COR-L47 (cell line): ENCODE measurements around the gene KRT6C.
A peak's percentile ranks its signal among the peaks of the same experiment; 100 is the strongest.

ENCODE experiments used
- DNase-seq: peaks from one replicate; lab custom pipeline; 2025; lab: John Stamatoyannopoulos, UW

The KRT6C gene

GRCh38 chr12:52434760-52435530 is 38.7 kb downstream of the KRT6C start:
- DNase-seq, result no peak

DNA sequence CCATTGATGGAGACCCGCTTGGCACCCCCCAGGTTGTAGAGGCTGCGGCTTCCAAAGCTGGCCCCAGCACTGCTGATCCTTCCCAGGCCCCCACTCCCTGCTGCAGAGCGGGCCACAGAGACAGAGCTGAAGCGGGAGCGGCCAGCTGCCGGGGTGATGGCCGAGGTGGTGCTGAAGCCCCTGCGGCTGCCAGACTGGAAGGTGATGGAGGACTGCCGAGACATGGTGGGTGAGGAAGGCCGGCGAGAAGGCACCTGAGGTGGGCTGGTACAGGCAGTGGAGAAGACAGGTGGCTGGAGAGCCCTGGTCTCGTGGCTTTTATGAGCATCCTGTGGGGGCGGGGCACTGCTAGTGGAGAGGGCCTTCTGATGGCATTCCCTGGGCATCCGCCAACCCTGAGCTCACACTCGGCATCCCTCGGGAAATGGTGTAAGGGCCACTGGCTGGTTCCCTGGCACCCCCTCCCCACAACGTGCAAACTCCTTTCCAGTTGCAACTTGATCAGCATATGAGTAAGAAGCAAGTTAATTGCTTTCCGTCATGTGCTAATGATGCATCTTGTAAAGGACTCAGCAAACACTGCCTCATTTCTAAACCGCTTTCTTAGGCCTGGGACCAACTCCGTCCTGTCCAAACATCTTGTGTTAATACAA is 39.4 kb downstream of the KRT6C start, which contains the start of gene KRT75:
TSS of gene KRT75 (minus strand) at position 291 of the 653 bp plus-strand sequence. CDS start at position 224, 67 bp downstream.
- DNase-seq, result no peak

GRCh38 chr12:52433501-52434080 is 40.0 kb downstream of the KRT6C start:
- DNase-seq, result no peak

DNA sequence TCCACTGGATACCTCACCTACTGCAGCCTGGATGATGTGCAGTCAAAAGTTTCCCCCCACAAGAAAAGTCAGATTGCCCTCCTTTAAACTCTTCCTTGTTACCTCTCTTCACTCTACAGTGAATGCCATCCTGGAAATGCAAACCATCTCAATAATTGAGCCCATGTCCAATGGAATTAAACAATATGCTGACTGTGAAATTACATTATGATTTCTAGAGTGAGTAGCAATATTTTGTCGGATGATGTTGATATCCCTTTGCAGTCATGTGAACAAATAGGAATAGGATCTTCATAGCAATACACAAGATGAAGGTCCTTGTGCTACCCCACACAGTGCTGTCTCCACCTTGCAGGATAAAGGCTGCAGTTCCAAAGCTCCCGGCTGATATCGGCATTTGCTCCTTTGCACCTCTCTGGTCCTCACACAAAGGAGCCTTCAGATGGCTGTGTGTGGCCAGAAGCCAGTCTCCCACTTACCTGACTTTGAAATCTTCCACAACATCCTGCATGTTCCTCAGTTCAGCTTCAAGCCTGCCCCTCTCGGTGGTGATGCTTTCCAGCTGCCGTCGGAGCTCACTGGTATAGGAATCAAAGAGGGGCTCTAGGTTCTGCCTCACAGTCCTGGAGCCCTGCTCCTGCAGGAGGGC is 40.9 kb downstream of the KRT6C start:
- no peak for DNase-seq

- no peak for DNase-seq
These were observed 45.5 kb downstream of the KRT6C start for GRCh38 chr12:52428121-52428520.

- no peak for DNase-seq
These were observed 46.5 kb downstream of the KRT6C start for GRCh38 chr12:52427083-52427482.

GRCh38 chr12:52426034-52426433 is 47.6 kb downstream of the KRT6C start:
- DNase-seq, result no peak

DNA sequence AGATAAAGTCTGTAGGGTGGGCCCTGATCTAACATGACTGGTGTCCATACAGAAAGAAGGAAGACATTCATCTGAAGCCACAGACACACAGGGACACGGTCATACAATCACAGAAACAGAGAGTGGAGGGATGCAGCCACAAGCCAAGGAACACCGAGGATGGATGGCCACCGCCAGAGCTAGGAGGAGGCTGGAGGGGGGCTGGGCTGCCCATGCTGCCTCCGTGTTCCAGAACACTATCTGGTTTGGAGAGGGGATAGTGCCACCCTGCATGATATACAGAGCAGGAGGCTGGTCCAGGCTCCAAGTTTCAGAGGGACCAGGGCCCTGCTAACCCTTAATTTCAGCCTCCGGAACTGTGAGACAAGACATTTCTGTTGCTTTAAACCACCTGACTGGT is 48.1 kb downstream of the KRT6C start:
- DNase-seq, result no peak

DNA sequence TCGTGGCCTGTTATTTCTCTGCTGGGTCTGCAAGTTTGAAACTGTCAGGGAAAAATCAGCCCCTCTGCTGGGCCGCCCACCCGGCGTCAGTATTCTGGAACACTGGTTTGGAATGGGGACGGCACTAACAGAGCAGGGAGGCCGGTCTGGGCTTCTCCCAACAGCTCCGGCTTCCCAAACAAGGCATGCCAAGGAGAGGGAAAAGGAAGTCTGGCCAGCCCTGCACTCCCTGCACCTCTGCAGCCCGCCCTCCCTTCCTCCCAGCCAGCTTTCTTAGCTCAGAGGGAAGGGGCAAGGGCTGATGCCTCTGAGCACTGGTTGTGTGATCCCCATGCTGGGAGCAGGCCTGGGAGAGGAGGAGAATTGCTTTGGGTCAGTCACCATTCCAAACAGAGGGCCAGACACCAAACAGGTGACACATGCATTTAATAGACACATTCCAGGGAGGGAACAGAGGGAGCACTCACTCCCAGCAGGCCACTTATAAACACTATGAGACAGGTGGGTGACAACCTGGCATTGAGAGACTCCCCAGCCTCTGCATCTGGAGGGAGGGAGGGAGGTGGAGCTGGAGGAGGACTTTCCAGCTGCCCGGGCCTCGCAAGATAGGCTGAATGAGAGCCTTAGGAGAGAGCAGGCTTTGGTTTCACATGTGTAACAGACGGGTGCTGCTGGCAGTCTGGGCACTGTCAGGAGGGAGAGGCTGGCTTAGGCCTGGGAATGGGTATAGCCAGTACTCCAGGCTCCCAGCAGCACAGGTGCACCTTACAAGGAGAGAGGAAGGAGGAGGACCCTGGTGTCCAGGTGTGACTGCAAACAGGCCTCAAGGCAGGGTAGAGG is 49.7 kb downstream of the KRT6C start:
- DNase-seq, result peak; percentile 11

DNA sequence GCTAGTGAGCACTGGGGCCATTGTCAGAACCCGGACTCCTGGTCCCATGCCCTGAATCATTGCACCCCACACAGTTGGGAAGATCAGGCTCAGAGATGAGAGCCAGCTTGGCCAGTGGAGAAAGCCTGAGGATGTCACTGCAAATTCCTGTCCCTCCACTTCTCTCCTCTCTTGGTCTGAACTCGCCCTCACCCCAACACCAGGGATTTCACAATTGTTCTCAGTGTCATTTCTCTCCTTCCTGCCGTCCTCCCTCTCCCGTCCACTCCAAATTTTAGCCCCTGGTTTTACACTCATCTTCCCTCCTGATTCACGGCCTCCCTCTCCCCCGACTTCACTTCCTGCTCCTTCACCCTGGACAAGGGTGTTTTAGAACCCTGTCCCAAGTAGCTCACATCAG is 50.6 kb downstream of the KRT6C start:
- DNase-seq, result no peak

- DNase-seq, result no peak
These were observed 53.9 kb downstream of the KRT6C start for GRCh38 chr12:52419656-52420055.

DNA sequence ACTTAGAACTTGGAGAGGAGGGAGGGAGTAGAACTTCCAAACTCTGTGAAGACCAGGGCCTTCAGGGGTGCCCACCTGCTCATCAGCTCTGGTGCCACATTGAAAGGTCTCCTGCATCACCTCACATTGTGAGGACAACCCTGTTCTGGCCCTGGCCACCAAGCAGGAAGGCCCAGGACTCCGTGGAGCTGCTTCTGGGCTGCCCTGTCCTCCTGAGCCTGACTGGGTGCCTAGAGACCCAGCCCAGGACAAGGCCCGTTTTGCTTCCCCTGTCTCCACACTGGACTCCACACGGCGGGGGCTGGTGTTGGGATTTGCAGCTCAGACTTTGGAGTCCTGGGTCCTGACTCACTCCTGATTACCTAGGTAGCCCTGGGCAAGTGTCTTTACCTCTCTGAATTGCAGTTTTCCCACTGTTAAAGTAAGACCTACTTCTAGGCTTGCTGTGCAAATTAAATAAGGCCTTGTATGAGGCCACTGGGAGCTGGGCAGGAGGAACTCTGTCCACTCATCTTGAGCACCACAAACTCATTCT is 55.0 kb downstream of the KRT6C start:
- no peak for DNase-seq
